Muscle of arm (tissue), 12 donors: ENCODE data around the gene AIFM2. TPM values are rescaled to one million over a fixed set of nuclear protein-coding genes. Genes with fewer than 3 reads are reported as not detected.
"Not testable (repeated sequence)": the region's sequence is repeated elsewhere in the genome, so short reads cannot be mapped to it uniquely, and the experiment has no call there.

ENCODE experiments used
- DNase-seq: peaks from one replicate; pipeline ENCODE4 v3.0.0-alpha.2; 2013
- polyA plus RNA-seq, 12 donors: library from polyadenylated mRNA; unstranded; fragments of 120-200 nt; gene quantifications; one replicate each; pipeline ENCODE4 v1.2.1, GENCODE V29; 2013; ENCODE audit not compliant: insufficient read length in 12 of 12

AIFM2 gene
- polyA plus RNA-seq, 12 donors = 1.7 to 3.5 (median 2.1) TPM; not detected in 2

GRCh38 chr10:70123166-70123565, 9.5 kb downstream of the AIFM2 start:
- not testable (repeated sequence) for DNase-seq

DNA sequence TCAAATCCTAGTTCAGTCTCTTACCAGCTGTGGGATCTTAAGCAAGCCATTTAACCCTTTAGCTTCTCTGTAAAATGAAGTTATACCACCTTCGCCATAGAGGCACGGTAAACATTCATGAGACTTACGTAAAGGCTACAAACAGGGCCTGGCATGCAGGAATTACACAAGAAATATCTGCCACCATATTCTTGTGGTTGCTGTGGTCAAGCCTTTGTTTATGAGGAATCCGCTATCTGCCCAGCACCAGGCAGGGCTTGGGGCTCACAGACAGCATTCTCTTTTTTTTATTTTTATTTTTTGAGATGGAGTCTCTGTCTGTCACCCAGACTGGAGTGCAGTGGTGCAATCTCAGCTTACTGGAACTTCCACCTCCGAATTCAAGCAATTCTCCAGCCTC, 9.9 kb downstream of the AIFM2 start:
- no peak for DNase-seq

- DNase-seq = no peak
These were observed 11.2 kb downstream of the AIFM2 start for GRCh38 chr10:70121281-70121949.

- no peak for DNase-seq
These were observed 12.2 kb downstream of the AIFM2 start for GRCh38 chr10:70120417-70120816.

- no peak for DNase-seq
These were observed 13.0 kb downstream of the AIFM2 start for GRCh38 chr10:70119623-70120022.

GRCh38 chr10:70119197-70119596, 13.4 kb downstream of the AIFM2 start:
- DNase-seq = no peak

GRCh38 chr10:70118196-70118595, 14.4 kb downstream of the AIFM2 start:
- no peak for DNase-seq

DNA sequence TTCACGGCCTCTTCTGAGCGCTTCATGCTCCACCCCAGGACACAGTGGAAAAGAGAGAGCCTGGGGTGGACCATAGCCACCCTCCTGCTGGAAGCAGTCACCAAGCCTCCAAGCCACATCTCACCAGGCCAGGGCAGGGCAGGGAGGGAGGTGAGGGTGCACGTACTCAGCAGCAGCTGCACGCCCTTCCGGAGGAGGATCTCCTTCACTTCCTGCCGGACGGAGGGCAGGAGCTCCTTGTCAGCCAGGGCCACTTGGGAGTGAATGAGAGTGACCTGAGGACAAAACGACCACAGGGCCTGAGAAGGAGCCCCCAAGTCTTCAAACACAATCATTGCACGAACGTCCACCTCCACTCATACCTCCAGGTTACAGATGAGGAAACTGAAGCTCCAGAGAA, 15.0 kb downstream of the AIFM2 start:
- DNase-seq = no peak

- peak; percentile 23 for DNase-seq
These were observed 16.5 kb downstream of the AIFM2 start for GRCh38 chr10:70115948-70116682.

DNA sequence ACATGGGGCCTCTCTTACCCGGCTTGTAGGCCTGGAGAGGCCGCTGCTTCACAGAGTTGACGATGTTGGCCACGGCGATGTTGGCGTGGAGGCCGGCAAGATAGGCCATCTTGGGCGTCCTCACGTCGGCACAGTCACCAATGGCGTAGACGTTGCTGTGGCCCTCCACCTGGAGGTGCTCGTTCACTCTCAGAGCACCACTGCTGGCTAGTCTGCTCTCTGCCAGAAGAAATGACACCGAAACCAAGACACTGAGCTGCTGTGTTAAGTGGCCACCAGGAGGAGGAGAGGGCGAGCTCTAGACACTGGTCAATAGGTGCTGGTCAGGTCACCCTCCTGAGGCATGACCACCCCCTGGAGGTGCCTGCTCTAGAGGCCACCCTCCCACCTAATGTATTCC, 17.7 kb downstream of the AIFM2 start:
- DNase-seq = no peak

DNA sequence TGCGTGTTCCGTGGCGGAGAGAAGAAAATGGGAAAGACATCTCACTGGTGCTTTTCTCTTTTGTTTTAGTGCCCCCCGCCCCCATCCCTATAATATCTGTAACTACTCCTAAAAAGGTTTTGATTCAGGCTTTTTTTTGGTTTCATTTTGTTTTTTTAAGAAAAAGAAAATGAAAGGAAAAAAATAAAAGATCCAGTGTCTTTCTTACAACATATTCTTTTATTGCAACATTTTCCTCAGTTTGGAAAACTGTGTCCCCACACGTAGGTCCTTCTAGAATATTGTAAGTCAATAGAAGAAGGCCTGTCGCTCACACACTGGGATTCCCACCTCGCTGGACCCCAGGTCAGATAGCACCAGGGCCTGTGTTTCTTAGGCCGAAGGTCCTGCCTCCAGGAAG, 20.6 kb downstream of the AIFM2 start:
- no peak for DNase-seq

DNA sequence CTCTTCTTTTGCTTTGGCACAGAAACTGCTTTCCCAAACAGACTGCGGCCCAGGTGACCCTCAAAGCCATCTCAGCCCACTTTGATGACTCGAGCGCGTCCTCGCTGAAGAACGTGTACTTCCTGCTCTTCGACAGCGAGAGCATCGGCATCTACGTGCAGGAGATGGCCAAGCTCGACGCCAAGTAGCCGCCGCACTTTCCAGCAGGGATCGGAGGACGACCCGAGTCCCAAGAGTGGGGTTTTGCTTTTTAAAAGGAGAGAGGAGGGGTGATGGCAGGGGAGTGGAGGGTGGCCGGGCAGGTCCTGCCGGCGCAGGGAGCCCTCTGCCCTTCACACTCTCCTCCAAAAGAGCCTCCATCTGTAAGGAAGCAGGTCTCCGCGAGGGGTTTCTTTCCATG, 21.1 kb downstream of the AIFM2 start:
- DNase-seq = no peak

DNA sequence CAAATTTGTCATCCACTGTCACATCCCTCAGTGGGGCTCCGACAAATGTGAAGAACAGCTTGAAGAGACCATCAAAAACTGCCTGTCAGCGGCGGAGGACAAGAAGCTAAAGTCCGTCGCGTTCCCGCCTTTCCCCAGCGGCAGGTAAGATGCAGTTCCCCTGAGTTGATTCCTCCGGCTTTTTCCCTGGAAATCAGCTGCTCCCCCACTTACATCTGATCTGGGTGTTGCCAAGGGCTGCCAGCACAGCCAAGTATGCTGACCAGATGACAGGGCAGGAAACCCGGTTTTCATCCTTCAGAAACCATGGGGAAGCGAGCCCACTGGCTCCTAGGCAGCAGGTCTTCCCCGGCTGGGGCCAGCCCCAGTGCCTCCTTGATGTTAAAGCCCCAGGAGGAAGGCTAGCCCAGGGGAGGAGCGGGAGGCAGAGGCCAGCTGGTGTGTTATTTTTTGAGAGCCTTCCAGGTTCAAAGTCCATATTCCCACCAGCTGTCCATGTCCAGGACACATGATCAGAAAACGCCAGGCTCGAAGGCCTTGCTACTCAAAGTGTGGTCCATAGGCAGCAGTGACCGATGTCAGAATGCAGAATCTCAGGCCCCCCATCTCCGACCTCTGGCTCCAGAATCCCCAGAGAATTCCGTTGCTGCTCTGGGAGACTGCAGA, 23.4 kb downstream of the AIFM2 start:
- DNase-seq = no peak

GRCh38 chr10:70106958-70107791, 25.4 kb downstream of the AIFM2 start:
- no peak for DNase-seq

DNA sequence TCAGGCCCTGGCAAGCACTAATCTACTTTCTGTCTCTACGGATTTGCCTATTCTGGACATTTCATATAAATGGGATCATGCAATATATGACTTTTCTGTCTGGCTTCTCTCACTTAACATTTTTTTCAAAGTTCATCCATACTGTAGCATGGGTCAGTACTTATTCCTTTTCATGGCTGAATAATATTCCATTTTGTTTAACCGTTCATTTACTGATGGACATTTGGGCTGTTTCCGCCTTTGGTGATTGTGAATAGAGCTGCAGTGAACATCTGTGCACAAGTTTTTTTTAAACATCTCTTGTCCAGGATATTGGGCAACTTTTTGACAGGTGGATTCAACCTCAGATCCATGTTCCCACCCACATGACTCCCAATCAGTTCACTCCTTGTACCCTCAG, 31.0 kb downstream of the AIFM2 start:
- no peak for DNase-seq

DNA sequence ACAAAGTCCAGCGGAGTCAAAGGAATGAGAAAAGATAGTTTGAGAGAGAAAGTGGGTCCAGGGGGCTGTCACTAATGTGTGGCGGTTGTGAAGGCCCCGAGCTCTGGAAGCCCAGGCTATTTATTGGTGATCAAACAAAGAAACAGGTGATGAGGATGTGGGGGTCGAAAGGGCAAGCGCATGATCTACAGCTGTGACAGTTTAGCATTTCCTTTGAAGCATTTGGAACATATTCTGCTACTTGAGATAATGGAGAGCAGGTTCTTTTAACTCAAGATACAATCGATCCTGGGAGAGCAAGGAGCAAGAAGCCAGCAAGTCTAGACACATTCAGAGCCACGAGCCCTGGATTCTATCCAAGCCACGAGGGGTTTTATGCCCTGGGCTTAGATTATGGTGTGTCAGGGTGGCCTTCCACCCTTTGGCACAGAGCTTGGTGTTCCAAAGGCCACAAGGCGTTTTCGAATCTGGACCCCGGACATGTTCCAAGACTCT, 31.5 kb downstream of the AIFM2 start:
- not testable (repeated sequence) for DNase-seq

- no peak for DNase-seq
These were observed 34.4 kb downstream of the AIFM2 start for GRCh38 chr10:70098271-70098670.

DNA sequence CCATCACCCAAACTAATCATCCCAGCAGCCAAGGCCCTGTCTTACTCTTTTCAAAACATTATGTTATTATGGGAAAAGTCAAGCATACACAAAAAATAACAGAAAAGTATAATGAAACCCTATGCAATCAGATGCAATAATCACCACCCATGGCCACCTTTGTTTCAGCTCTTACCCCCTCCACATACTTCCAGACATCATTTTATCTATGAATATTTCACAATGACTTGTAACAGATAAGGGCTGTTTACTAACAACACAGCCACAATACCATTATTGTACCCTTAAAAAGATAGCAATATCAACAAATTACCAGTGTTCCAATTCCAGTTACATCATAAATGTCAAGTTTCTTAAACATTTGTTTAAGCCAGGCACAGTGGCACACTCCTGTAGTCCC, 35.2 kb downstream of the AIFM2 start:
- no peak for DNase-seq

DNA sequence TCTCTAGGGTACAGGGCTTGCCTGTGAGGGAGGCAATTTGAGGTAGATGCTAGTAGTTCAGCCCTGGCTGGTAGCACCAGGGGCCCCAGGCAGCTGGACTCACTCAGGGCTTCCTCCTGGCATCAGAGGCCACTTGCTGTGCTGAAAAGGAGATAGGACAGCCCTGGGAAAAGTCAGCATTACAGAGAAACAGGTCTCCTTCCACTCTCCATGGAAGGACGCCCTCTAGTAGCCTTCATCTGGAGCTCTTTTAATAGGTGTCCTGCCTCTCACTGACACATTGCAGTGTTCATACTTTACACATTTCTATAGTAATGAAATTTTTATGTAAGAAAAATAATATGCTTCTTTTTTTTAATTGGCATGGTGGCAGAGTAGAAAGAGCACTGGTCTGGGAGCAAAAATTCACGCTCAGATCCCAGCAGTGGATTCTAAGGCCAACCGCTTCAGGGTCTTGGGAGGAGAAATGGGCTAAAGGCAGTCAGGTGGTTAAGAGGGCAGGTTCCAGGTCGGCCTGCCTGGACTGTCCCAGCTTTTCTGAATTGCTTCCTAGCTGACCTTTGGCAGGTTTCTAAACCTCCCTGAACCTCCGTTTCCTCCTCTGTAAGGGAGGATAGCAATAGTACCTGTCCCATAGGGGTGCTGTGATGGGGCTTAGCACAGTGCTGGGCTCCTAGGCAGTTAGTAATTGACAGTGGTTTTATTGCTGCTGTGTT, 35.8 kb downstream of the AIFM2 start:
- DNase-seq = no peak

DNA sequence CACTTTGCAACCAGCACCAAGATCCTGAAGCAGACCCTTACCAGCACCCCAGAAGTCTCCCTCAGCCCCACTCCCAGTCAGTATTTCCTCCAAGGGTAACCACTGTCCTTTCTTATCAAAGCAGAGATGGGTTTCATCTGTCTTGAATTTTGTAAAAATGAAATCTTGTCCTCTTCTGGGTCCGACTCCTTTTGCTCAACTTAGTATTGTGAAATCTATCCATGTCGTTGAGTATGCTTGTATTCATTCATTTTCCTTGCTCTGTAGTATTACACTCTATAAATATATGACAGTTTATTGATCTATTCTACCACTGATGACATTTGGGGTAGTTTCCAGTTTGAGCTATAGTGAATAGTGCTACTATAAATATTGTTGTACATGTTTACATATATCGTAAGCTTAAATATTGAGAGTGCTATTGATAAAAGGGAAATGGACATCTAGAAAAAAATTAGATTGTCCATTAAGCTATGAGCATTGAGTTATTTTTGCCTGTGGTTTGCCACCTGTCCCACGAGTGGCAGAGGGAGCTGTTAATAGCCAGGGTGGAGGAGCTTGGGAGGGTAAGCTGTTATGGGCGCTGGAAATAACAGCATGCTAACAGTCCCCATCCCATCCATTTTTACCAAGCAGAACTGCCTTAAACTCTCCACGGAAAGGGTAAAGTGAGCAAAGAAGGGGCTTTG, 36.5 kb downstream of the AIFM2 start:
- DNase-seq = no peak

DNA sequence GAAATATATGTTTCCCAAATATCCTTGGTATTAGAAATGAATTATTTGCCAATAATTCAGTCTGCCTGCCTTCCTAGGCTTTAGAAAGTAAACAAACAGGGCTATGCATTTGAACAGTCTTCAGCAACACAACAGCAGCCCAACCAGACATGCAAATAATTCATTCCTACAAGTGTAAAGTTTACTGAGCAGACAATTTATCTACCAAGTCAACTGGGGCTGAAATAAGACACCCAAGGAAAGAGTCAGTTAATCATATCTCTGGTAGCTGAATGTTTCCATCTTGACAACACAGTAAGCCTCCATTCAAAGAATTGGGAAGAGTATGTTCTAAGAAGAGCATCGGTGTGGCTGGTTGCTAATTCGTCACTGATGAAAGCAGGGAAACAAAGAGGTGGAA, 38.4 kb downstream of the AIFM2 start:
- DNase-seq = no peak
